GM18505 (cell line): ENCODE results near the gene VWA3A.
A peak's percentile ranks its signal among the peaks of the same experiment; 100 is the strongest.
"Not testable (repeated sequence)": the region's sequence is repeated elsewhere in the genome, so short reads cannot be mapped to it uniquely, and the experiment has no call there.

ENCODE experiments used
- ATAC-seq: cut with Tn5 transposase; IDR thresholded peaks from one replicate; pipeline ENCODE4 v1.9.1; 2021; ENCODE audit not compliant: unreplicated experiment
- POLR2A ChIP-seq: IDR thresholded peaks from 4 replicates; pipeline ENCODE4 v1.6.1; 2011; ENCODE audit warnings: borderline replicate concordance; ENCODE audit not compliant: insufficient read depth, insufficient read length; ENCODE audit errors: extremely low read depth

VWA3A gene

GRCh38 chr16:22188267-22188594 is 95.9 kb downstream of the VWA3A start:
- no peak for ATAC-seq
- TF ChIP-seq POLR2A: no peak

DNA sequence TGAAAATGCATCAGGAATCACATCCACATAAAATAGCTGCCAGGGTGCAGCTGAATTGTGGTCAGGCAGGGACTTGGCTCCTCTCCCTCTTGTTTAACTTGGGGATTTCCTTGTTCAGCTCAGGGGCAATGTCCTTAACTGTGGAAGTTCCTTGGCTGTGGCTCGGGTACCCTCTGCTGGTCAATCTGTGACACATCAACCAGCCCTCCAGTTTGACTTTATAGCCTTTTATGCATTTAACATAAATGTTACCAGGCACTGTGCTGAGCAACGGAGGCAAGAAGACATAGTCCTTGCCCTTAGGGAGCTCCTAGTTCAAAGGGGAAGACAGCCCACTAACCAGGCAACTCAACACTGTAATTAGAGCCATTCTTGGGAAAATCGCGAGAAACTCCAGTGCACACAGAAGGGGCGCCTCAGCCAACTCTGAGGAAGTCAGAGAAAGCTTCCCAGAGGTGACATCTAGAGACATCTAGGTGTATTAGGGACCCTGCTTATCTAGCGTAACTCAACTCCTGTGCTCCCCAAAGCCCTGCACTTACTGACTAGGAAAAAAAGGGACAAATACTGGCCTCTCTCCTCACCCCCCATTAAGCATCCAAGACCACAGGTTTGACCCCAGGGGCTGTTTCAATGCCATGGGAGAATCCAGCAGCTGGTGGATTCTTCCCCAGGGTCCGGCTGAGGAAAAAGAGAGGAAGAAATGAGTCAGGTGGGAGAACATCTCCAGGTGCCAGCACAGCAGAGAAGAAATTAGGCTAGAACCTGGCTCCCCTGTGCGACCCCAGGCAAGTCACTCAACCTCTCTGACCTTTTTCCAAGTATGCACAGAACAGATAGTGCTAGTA is 96.5 kb downstream of the VWA3A start:
- no peak for ATAC-seq
- TF ChIP-seq POLR2A: no peak

- no peak for TF ChIP-seq POLR2A
- no peak for ATAC-seq
These were observed 97.2 kb downstream of the VWA3A start for GRCh38 chr16:22189473-22190080.

GRCh38 chr16:22190081-22190775 is 97.9 kb downstream of the VWA3A start:
- ATAC-seq: peak; percentile 60

DNA sequence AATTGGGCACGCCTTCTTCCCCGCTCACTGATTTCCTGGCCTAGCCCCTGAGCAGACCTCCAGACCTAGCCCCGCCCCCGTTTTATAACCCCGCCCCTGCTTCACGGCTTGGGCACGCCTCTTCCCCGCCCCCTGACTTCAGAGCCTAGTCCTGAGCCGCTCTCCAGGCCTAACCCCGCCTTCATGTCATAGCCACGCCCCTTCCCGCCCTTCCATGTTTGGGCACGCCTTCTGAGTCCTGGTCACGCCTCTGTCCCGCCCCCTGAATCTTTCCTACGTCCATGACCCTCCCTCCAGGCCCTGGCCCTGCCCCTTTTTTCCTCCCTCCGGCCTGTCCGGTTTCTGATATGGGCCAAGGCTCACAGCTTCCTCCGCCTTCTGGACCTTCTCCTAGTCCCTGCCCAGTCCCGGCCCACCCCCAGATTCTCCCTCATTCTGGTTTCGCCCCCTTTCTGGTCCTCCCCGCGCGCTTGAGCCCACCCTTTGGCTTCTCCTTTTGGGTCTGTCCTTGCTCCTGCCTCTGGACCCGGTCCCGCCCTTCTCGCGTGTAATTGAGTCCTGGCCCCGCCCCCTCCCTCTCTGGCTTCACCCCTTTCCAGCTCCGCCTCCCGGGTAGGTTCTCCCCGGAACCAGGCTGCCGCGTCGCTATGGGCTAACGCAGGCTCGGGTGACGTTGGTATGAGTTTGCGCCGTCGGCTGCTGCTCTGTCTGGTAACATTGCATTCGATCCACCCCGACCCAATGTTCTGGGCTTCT is 98.6 kb downstream of the VWA3A start:
- peak; percentile 52 for ATAC-seq
- TF ChIP-seq POLR2A: peak; percentile 71

More at GRCh38 chr16:22190081-22190775, 97.9 kb downstream of the VWA3A start:
- peak; percentile 74 for TF ChIP-seq POLR2A

- peak; percentile 34 for TF ChIP-seq POLR2A
- ATAC-seq: no peak
These were observed 99.4 kb downstream of the VWA3A start for GRCh38 chr16:22191532-22192260.

DNA sequence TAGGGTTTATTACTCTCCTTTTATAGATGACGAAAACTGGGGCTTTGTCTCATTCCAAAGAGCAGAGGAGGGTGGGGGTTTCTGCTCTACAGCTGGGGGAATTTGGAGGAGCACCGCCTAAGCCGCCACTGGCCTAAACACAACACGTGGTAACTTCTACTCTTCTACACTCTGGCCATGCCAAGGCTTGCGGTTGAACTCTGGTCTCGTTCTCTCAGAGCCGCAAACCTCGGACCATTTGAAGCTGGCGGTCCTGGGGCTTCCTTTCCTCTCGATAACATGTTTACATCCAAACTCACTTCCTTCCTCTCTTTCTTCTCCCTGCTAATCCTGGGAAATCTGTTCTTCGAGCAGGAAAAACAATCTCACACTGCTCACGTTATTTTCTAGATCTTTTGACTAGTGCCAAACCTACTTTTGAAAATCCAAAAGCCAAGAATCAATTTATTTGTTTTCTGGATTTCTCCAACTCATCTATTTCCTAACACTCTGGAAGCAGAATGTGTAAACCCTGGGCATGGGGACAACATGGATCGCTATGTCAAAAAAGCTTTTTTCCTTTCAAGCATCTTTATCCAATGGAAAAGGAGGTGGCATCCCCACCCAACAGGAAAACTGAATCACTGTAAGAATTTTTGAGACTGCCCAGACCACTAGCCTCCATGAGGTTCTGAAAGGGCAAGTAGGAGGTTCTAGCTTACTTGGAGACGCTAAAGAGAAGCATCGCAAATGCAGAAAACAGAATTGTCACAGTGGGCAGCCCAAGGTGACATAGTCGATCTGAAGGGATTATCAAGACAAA is 100.1 kb downstream of the VWA3A start:
- peak; percentile 17 for TF ChIP-seq POLR2A
- ATAC-seq: no peak

GRCh38 chr16:22193063-22193411 is 100.7 kb downstream of the VWA3A start:
- ATAC-seq: no peak
- TF ChIP-seq POLR2A: no peak

DNA sequence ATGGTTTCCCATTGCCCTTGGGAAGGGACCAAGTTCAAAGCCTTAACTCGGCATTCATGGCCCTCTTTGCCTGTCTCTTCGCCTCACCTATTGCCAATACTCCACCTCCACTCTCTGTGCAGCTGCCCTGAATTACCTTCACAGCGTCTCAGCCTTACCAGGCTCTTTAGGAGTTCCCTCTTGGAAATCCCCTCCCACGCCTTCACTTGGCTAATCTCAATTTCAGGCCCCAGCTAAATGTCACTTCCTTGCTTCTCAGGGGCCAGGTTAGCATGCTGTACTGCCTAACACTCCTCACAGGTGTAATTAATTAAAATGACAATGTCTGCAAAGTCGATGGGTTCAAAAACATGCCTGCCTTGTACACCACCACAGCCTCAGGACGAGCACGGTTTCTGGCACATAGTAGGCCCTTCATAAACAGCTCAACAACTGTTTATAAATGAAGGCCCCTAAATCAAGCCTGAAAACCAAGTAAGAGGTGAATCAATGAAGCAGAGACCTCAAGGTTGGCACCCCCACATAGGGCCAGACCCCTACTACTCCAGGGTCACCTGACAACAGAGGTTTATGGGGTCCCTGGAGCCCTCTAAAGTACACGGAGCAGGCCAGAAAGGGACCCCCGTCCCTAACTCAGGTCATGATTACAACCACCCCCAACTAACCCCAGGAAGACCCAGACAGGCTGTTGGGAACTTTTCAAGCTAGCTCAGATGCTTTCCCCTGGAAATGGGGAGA is 102.5 kb downstream of the VWA3A start:
- TF ChIP-seq POLR2A: no peak
- ATAC-seq: no peak

DNA sequence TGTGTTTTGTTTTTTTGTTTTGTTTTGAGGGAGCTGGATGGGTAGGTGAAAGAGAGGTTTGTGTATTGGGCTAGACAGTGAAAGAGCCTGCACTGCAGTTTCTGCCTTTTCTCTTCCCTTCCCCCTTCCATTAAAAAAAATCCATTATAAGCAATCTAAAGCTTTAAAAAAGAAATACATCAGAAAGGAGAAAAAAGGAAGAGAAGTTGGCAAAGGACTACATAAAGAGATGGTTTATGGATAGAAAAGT is 103.0 kb downstream of the VWA3A start:
- no peak for TF ChIP-seq POLR2A
- ATAC-seq: no peak

GRCh38 chr16:22195695-22196558 is 103.6 kb downstream of the VWA3A start:
- ATAC-seq: no peak
- peak; percentile 52 for TF ChIP-seq POLR2A

DNA sequence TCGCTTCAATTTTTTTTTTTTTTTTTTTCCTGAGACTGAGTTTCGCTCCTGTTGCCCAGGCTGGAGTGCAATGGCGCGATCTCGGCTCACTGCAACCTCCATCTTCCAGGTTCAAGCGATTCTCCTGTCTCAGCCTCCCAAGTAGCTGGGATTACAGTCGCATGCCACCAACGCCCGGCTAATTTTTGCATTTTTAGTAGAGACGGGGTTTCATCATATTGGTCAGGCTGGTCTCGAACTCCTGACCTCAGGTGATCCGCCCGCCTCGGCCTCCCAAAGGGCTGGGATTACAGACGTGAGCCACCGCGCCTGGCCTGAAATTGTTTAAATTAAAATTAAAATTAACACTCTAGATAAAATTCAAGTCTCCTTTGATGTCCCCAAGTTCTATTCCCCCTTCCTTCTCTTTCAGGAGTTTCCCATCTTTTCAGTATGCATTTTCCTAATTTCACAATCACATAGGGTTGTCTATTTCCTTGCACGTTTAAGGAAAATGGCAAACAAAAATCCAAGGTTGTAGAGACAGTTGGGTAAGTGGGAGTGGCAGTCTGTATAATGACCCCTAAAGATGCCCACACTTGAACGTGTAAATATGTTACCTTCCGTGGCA is 104.3 kb downstream of the VWA3A start:
- ATAC-seq: not testable (repeated sequence)
